Measurements from ENCODE around the gene CIAO3. TPM values are rescaled to one million over a fixed set of nuclear protein-coding genes. Genes with fewer than 3 reads are reported as not detected.

CIAO3 gene
- total RNA-seq, 1 experiment from 2014 or later, result 50.9 TPM

- TF ChIP-seq ZNF281 (CRISPR knock-in tag; IDR thresholded peaks at IDR 0.05) (no peak), ZNF416 (CRISPR knock-in tag; IDR thresholded peaks at IDR 0.05) (no peak), PREB (CRISPR knock-in tag; IDR thresholded peaks at IDR 0.05; ENCODE audit: borderline replicate concordance) (no peak), ZNF423 (CRISPR knock-in tag; IDR thresholded peaks at IDR 0.05) (no peak), GABPB1 (CRISPR knock-in tag; IDR thresholded peaks at IDR 0.05) (no peak), GRHL2 (CRISPR knock-in tag; IDR thresholded peaks at IDR 0.05; ENCODE audit: insufficient replicate concordance, severe bottlenecking) (no peak)
These were observed 1.3 kb upstream of the CIAO3 start (continued) for GRCh38 chr16:741986-742629.

GRCh38 chr16:740459-740763, 386 bp downstream of the CIAO3 start:
- Mint-ChIP-seq H3K36me3 (peaks cover 6% of the 10 kb centered on the region; the same call in 1 of the 2 replicates), H3K9me3 (no peaks in the 10 kb centered on the region), H3K27ac (no peak overlapping the region), H3K4me3 (peak overlapping the region; percentile 74), H3K4me1 (peaks cover 14% of the 10 kb centered on the region), H3K27me3 (ENCODE audit: low read depth) (no peaks in the 10 kb centered on the region)
- ATAC-seq (no peak), DNase-seq (ENCODE audit: low spot score) (no peak)
- ChIA-PET CTCF (interaction anchor here (0.5 to 3.2 kb wide), 22 partner anchors 7 to 1042 kb away, joined by 3 to 28 read pairs (median 5); partner anchors contain the start of genes ANTKMT, CCDC78, CHTF18 and HAGHL), POLR2A (interaction anchor here (0.9 to 1.8 kb wide), 3 partner anchors 20 to 45 kb away, joined by 3 to 10 read pairs (median 4); partner anchors contain the start of genes ANTKMT and MSLN)
- no peak for TF ChIP-seq ELF4 (CRISPR knock-in tag; IDR thresholded peaks at IDR 0.05; ENCODE audit: low read depth)
- no peak for TF ChIP-seq ZNF232 (CRISPR knock-in tag; IDR thresholded peaks at IDR 0.05)
- TF ChIP-seq, protein P1, sequence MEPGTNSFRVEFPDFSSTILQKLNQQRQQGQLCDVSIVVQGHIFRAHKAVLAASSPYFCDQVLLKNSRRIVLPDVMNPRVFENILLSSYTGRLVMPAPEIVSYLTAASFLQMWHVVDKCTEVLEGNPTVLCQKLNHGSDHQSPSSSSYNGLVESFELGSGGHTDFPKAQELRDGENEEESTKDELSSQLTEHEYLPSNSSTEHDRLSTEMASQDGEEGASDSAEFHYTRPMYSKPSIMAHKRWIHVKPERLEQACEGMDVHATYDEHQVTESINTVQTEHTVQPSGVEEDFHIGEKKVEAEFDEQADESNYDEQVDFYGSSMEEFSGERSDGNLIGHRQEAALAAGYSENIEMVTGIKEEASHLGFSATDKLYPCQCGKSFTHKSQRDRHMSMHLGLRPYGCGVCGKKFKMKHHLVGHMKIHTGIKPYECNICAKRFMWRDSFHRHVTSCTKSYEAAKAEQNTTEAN (CRISPR knock-in tag; IDR thresholded peaks at IDR 0.05), result no peak
- TF ChIP-seq PRRX2 (CRISPR knock-in tag; IDR thresholded peaks at IDR 0.05), result no peak
- no peak for TF ChIP-seq ESRRA (CRISPR knock-in tag; IDR thresholded peaks at IDR 0.05; ENCODE audit: borderline replicate concordance)
- TF ChIP-seq IRF1 (CRISPR knock-in tag; IDR thresholded peaks at IDR 0.05), result no peak
- no peak for TF ChIP-seq CREM (CRISPR knock-in tag; IDR thresholded peaks at IDR 0.05)
- no peak for TF ChIP-seq ZSCAN18 (CRISPR knock-in tag; IDR thresholded peaks at IDR 0.05)
- no peak for TF ChIP-seq AFF4 (CRISPR knock-in tag; IDR thresholded peaks at IDR 0.05; ENCODE audit: borderline replicate concordance)
- no peak for TF ChIP-seq SMAD3 (CRISPR knock-in tag; IDR thresholded peaks at IDR 0.05; ENCODE audit: borderline replicate concordance)
- TF ChIP-seq, protein P2, sequence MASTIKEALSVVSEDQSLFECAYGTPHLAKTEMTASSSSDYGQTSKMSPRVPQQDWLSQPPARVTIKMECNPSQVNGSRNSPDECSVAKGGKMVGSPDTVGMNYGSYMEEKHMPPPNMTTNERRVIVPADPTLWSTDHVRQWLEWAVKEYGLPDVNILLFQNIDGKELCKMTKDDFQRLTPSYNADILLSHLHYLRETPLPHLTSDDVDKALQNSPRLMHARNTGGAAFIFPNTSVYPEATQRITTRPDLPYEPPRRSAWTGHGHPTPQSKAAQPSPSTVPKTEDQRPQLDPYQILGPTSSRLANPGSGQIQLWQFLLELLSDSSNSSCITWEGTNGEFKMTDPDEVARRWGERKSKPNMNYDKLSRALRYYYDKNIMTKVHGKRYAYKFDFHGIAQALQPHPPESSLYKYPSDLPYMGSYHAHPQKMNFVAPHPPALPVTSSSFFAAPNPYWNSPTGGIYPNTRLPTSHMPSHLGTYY (CRISPR knock-in tag; IDR thresholded peaks at IDR 0.05), result no peak
- no peak for TF ChIP-seq FOXP4 (CRISPR knock-in tag; IDR thresholded peaks at IDR 0.05)
- no peak for TF ChIP-seq NR3C1 (CRISPR knock-in tag; conservative IDR thresholded peaks at IDR 0.05; ENCODE audit: low read depth)
- TF ChIP-seq ZNF423 (CRISPR knock-in tag; IDR thresholded peaks at IDR 0.05), result no peak
- TF ChIP-seq ZNF317 (CRISPR knock-in tag; IDR thresholded peaks at IDR 0.05; ENCODE audit: borderline replicate concordance, low read depth), result no peak
- TF ChIP-seq TEAD4 (CRISPR knock-in tag; IDR thresholded peaks at IDR 0.05), result no peak
